ENCODE results near the gene VPS35L.
"Not testable (repeated sequence)": the region's sequence is repeated elsewhere in the genome, so short reads cannot be mapped to it uniquely, and the experiment has no call there.

Gene VPS35L

GRCh38 chr16:19654147-19654546, 98.6 kb downstream of the VPS35L start:
- DNase-seq (ENCODE audit: low spot score), result peak; percentile 28

- DNase-seq (ENCODE audit: low spot score), result peak; percentile 35
Measured at GRCh38 chr16:19655242-19655777, 99.8 kb downstream of the VPS35L start.

- no peak for DNase-seq (ENCODE audit: low spot score)
Measured at GRCh38 chr16:19657831-19658230, 102.3 kb downstream of the VPS35L start.

GRCh38 chr16:19659554-19659953, 104.1 kb downstream of the VPS35L start:
- DNase-seq (ENCODE audit: low spot score), result peak; percentile 67

GRCh38 chr16:19660432-19660831, 104.9 kb downstream of the VPS35L start:
- no peak for DNase-seq (ENCODE audit: low spot score)

GRCh38 chr16:19662351-19662750, 106.8 kb downstream of the VPS35L start:
- no peak for DNase-seq (ENCODE audit: low spot score)

GRCh38 chr16:19664166-19664565, 108.7 kb downstream of the VPS35L start:
- no peak for DNase-seq (ENCODE audit: low spot score)

- not testable (repeated sequence) for DNase-seq (ENCODE audit: low spot score)
Measured at GRCh38 chr16:19665313-19665712, 109.8 kb downstream of the VPS35L start.

GRCh38 chr16:19666477-19666876, 111.0 kb downstream of the VPS35L start:
- peak; percentile 89 for DNase-seq (ENCODE audit: low spot score)

- DNase-seq (ENCODE audit: low spot score), result no peak
Measured at GRCh38 chr16:19672378-19672777, 116.9 kb downstream of the VPS35L start.

GRCh38 chr16:19674485-19674884, 119.0 kb downstream of the VPS35L start:
- DNase-seq (ENCODE audit: low spot score), result no peak

GRCh38 chr16:19677402-19677801, 121.9 kb downstream of the VPS35L start:
- no peak for DNase-seq (ENCODE audit: low spot score)

GRCh38 chr16:19678804-19679203, 123.3 kb downstream of the VPS35L start:
- DNase-seq (ENCODE audit: low spot score), result no peak

- not testable (repeated sequence) for DNase-seq (ENCODE audit: low spot score)
Measured at GRCh38 chr16:19679281-19679680, 123.8 kb downstream of the VPS35L start.

- no peak for DNase-seq (ENCODE audit: low spot score)
Measured at GRCh38 chr16:19680881-19681340, 125.4 kb downstream of the VPS35L start.

GRCh38 chr16:19681637-19682036, 126.1 kb downstream of the VPS35L start:
- DNase-seq (ENCODE audit: low spot score), result no peak

GRCh38 chr16:19683453-19684236, 128.1 kb downstream of the VPS35L start:
- DNase-seq (ENCODE audit: low spot score), result no peak

- DNase-seq (ENCODE audit: low spot score), result no peak
Measured at GRCh38 chr16:19685176-19685575, 129.7 kb downstream of the VPS35L start.

GRCh38 chr16:19687279-19687678, 131.8 kb downstream of the VPS35L start:
- no peak for DNase-seq (ENCODE audit: low spot score)

- no peak for DNase-seq (ENCODE audit: low spot score)
Measured at GRCh38 chr16:19688396-19689024, 133.0 kb downstream of the VPS35L start.

GRCh38 chr16:19689342-19689741, 133.8 kb downstream of the VPS35L start:
- DNase-seq (ENCODE audit: low spot score), result no peak

- no peak for DNase-seq (ENCODE audit: low spot score)
Measured at GRCh38 chr16:19690196-19690595, 134.7 kb downstream of the VPS35L start.

- peak; percentile 81 for DNase-seq (ENCODE audit: low spot score)
Measured at GRCh38 chr16:19691161-19691711, 135.7 kb downstream of the VPS35L start.
